Activated T-cell treated with anti-CD3 and anti-CD28 coated beads, Interleukin-2, amount 50 U/mL, for 1 hour (primary cell): ENCODE results near the gene NTRK2.

Source experiments
- DNase-seq: peaks from one replicate; pipeline ENCODE4 v3.0.0-alpha.2; 2020

NTRK2 gene

GRCh38 chr9:84949971-84950370 is 280.4 kb downstream of the NTRK2 start:
- DNase-seq = no peak

DNA sequence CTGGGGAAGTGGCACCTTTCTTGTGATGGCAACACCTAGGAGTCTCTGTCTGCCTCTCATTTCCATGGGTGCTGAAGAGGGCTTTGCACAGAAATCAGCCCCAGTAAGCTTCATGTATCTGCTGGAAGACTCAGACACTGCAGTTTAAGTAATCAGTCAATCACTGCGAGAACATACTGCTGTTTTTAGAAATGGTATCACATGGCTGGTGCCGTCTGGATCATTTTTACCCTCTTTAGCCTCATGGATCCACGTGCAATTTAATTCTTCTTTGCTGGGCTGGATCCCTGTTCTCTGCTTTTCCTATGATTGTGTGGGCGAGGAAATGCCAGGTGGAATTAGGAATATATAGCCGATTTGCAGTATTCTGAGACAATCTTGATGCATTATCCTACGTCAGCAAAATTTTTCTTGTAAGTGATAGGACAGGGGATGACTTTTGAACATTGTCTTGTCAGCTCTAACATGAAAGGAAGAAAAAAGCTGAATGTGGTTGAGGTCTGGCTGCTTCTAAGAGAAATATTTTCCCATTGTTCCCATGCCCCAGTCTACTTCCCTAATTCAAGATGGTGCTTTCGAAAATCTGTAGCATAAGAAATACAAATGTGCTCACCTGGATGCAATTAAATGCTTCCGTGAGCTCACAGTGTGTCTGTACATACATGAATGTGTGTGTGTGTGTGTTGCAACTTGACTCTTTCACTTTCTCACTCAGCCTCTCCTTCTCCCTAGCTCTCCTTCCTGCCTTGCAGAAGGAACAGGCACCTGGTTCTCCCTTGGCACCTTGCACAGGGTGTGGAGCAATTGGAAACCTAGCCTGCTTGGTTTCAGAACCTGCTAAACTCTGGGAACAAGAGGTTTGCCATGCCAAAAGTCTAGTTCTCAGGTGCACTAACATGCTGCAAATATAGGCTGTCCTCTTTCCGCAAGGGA is 281.6 kb downstream of the NTRK2 start:
- DNase-seq = no peak

GRCh38 chr9:84953252-84953773 is 283.8 kb downstream of the NTRK2 start:
- no peak for DNase-seq

DNA sequence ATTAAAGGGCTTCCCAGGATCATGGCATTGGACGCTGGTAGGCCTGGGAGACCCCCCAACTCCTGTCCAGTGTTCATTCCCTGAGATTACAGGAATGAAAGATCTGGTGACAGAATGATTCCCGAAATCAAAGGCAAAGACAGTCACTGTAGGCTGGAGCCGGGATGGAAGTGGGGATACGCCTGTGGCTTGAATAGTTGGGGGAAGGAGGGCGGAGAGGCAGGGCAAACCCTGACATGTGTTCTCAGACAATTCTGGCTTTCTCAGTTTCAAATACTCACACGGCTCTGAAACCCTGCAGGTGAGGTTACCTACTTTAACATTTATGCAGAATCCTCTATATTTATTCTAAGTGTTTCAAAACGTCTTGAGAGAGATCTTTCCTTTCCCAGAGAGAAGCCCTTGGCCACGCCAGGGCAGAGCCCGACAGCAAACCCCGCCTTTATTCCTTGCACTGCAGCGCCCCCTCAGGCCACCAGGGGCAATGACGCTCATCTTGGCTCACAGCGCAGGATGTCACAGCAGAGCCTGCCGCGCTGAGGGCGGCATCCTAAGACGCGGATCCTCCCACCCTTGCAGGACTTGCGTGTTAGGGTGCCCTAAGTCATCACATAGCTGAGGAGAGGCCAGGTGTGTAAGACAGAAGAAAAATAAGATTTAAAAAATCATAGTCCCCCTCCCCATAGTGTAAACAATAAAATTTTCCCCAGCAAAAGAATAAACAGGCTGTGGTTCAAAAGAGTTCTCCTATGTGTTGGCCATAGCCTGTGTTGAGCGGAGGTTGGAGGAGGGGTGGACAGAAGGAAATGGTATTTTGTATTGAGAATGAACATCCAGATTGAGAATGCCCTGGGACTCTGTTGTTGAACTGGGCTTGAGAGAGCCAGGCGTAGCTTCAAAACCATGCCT is 284.5 kb downstream of the NTRK2 start:
- no peak for DNase-seq

GRCh38 chr9:84955155-84955554 is 285.6 kb downstream of the NTRK2 start:
- DNase-seq = no peak

- no peak for DNase-seq
These were observed 286.4 kb downstream of the NTRK2 start for GRCh38 chr9:84955971-84956370.

DNA sequence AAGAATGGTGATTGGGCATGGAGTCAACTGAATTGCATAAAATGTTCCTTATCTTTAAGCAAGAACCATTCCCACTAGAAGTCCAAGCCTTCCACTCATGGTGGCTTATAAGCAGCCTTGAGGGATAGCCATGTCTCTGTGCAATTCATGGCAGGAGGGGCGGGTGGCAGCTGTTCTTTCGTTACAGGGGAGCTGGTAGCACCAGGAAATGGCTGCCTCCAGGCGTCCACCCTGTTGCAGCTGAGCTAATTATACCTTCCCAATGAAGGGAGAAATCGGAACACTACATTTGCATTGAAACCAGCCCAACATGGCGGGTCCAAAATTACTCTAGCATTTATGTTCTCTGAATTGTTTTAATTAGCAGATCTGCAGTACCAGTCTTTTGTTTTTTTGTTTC is 289.8 kb downstream of the NTRK2 start:
- DNase-seq = no peak

DNA sequence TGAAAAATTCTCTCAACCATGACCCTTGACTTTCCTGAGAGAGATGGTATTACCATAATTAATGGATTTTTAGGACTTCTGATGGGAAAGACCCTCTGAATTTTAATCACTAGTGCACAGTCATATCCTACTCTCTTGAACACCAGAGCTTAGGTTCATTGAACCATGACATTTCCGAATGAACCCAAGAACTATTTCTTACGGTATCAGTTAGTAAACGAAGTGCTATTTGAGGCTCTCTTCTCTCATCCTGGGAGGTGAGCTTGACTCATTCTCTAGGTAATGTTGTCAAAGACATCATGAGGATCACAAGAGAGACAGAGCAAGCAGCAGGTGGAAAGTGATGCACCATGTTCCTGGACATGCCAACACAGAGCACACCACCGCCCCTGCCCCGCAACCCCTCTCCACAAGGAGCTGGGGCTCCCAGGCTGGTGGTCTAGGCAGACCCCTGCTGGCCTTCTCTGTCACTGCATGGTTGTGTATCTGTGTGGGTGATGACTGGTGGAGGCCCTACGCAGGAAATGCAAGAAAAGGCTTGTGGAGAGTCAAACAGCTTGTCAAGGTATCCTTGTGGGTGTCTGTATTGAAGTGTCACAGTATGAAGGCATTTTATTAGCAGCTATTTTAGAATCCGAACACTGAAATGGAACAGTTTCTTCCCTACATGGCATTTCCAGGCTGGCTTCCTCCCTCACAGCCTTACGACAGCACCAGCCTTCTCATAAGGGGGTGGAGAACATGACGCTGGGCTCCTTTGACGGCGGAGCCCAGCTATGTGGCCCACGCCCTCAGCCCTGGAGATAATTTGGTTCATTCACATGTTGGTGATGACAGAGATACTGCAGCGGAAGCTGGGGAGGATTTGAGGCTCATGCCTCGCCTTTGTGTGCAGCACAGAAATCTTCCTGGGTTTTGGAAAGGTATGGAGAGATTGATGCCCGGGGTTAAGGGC is 297.6 kb downstream of the NTRK2 start:
- DNase-seq = no peak

DNA sequence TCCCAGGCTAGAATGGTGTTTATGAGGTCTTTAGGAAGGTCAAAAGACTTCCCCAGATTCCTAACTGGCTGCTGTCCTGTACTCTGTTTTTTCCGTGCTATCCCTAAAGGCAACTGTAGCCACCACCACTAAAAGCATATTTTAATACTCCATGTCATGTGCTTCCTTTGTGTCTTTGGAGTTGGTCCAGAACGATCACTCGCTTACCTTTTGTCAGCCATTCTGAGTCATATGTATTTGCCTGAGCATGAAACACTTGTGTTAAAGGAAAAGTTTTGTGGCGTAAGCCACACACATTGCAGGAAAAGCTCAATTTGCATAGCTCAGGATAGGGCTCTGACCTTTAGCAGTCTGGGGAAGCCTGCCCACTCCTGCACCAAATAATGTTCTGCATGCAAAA is 299.6 kb downstream of the NTRK2 start:
- DNase-seq = no peak

DNA sequence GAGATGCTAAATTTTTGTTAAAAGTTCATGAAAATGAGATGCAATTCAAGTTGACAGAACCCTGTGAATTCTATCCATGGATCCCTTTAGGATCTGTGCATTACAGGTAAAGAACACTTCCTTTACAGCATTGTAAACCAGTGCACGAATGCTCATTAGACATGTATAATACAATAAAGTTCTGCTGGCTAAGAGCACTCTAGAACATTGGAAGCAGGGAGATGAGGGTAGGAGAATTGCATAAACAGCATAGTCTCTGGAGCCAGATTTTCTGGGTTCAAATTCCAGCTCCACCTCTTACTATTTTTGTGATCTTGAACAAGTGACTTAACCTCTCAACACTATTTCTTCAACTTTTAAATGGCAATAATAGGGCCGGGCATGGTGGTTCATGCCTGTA is 300.2 kb downstream of the NTRK2 start:
- DNase-seq = no peak

DNA sequence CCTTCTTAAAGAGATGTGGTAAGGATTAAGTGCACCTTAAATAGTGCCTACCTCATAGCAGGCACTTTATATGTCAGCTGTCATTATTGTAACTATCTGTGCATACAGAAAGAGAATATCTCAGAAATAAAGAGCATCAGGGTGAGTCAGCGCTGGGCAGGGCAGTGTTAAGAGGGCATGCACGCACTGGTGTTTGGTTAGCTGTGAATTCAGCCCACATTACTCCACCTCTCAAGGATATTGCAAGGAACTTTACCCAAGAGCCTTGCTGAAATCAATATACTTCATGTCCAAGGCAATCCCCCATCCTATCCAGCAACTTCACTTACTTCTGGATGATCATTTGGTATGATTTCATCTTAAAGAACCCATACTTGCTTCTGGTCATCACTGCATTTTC is 300.9 kb downstream of the NTRK2 start:
- DNase-seq = no peak

GRCh38 chr9:84971571-84971970 is 302.0 kb downstream of the NTRK2 start:
- no peak for DNase-seq

DNA sequence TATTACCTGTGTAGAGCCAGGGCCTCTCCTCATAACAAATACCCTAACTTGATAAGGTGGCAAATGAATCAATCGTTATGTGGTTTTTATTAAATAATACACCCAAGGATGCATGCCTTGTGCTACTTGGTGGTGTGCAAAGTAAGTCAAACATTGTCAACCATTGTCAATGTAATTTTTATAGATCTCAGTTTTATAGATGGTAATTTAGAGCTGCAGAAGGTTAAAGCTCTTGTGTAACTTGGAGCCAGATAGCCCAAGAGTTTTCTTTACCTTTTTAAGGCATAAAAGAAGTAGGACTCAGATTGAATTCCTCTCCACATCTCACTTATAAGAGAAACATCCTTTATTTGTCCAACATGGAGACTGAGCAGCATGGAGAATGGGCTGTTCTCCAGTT is 304.7 kb downstream of the NTRK2 start:
- no peak for DNase-seq

DNA sequence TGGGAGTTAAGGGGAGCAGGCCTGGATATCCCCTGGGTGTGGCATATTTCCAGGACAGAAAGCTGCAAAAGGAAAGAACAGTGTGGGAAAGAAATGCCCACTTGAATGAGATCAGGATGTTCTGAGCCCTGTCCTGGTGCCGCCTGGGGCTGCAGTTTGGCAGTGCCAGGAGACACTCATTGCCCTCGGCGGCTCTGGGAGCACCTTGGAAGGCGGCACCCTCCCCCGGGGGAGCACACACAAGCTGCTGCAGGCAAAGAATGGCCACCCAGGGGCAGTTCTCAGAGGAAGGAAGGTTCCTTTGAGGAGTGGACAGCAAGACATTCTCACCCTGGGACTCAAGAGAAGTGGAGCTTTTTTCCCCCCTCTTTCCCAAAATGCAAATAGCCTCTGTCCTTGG is 305.3 kb downstream of the NTRK2 start:
- DNase-seq = no peak

DNA sequence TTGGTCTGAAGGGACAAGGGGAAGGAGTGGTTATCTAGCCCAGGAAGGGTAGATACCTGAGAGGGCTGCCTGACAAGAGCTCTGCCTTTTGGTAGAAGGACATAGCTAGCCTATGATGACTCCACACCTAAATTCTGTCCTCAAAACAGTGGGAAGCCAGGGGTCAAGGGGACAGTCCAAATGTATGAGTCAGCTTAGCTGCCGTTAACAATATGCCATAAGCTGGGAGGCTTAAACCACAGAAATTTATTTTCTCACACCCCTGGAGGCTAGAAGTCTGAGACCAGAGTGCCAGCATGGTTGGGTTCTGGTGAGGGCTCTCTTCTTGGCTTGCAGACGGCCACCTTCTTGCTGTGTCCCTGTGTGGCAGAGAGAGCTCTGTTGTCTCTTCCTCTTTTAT is 306.4 kb downstream of the NTRK2 start:
- no peak for DNase-seq

DNA sequence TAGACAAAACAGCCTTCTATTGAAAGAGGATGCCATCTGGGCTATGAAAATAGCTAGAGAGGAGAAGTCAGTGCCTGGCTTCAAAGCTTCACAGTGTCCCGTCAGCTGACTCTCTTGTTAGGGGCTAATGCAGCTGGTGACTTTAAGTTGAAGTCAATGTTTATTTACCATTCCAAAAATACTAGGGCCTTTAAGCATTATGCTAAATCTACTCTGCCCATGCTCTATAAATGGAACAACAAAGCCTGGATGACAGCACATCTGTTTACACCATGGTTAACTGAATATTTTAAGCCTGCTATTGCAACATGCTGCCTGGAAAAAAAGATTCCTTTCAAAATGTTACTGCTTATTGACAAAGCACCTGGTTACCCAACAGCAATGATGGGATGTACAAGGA is 309.1 kb downstream of the NTRK2 start:
- DNase-seq = no peak

DNA sequence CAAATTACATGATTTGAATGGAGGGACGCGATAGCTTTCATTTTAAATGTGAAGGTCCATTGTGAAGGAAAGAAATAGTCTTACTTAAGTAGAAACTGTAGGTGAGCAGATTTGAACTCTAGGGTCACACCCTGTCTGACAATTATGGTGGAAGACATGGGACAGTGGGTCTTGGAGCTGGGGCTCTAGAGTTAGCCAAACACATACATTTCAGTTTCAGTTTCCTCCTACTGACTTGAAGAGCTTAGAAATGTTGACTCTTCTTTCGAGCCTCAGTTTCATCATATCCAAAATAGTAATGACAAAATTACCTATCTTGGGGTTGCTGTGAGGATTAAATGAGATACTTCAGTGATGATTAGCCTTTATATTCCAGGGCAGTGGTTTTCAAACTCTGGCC is 314.2 kb downstream of the NTRK2 start:
- no peak for DNase-seq

- DNase-seq = no peak
These were observed 319.1 kb downstream of the NTRK2 start for GRCh38 chr9:84988621-84989020.

DNA sequence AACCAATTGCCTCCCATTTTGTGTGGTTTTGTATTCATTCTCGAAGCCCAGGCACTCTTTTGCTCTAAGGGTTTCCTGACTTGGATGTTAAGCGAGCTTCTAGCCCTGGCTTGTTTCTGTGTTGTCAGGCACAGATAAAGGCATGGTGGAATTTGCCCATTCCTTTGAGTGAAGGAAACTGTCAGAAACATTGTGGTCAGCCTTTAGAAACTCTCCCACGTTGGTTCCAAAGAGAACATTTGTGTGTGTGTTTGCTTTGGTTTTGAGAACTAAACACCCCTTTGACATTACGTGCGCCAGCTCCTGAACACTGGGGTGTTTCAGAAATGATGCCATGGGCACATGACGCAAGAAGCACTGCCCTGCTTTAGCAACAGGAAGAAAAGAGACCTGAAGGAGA is 320.9 kb downstream of the NTRK2 start:
- no peak for DNase-seq

DNA sequence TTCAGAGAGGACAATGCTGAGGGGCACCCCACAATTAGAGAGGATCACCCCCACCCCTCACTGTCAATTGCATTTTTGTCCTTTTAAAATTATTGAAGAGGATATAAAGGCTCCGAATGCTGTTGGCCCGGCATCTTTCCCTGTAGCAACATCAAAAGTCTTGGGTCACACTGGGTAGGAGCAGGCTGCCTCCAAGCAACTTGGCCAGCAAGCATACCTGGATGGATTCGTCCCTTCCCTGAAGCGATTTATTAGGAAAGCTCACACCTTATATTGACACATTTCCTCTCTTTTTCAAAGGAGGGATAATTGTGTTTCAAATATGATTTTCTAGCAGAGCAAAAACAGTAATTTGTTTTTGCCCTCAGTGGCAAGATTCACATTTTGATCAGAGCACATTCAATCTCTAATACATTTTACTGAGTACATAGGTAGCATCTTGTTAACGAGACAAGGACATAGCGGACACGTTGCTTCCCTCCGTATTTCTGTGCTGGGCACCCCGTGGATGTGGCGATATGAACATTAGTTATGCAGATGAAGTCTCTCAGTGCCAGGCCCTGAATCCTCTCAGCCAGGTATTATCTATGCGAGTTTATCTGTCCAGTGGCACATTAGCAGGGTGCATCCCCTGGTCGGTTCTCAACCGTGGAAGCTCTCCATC is 321.5 kb downstream of the NTRK2 start:
- no peak for DNase-seq

GRCh38 chr9:84991514-84991870 is 322.0 kb downstream of the NTRK2 start:
- DNase-seq = no peak

DNA sequence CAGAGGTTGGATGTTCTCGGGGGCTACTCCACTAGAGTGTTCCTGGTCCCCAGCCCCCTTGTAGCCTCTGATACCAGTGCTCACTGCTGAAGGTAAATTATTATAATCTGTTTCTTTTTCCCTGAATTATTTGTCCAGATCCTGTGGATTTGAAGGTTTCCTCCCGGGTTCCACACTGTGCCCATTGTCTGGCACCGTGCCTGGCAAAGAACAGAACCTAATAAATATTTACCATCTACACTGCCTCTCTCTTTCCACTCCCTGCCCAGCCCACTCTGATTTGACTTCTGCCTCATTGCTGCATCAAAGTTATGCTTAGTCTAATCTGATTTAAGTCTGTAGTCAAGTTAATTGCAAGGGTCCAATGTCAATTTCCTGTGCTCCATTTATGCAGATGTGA is 322.9 kb downstream of the NTRK2 start:
- no peak for DNase-seq
